Kidney capillary endothelial cell (primary cell): ENCODE measurements around the gene MT1HL1.
"Not testable (repeated sequence)": the region's sequence is repeated elsewhere in the genome, so short reads cannot be mapped to it uniquely, and the experiment has no call there.

ENCODE experiments used
- DNase-seq: peaks from one replicate; pipeline ENCODE4 v3.0.0-alpha.2; 2018; ENCODE audit warnings: low spot score

The MT1HL1 gene

DNA sequence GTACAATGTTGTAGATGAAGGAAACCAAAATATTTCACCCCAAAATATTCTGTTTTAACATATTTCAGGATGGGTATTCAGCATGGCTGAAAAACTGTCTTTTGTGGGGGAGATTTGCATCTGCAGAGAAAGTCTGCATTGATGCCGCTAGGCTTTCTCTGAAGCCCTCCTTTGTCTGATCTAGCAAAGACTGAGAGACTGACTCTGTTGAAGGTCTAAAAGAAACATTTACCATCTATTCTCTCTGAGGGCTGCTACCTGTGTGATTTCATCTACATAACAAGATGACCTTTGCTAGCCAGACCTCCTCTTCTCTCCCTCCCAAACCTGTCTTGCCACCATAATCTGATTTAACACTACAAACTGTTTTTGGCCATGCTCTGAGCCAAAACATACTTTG is 12.4 kb upstream of the MT1HL1 start:
- DNase-seq, result no peak

- DNase-seq, result no peak
Measured at GRCh38 chr1:237013608-237014007, 9.4 kb upstream of the MT1HL1 start.

- no peak for DNase-seq
Measured at GRCh38 chr1:237012788-237013383, 8.6 kb upstream of the MT1HL1 start.

- DNase-seq, result no peak
Measured at GRCh38 chr1:237012361-237012760, 8.1 kb upstream of the MT1HL1 start.

- DNase-seq, result no peak
Measured at GRCh38 chr1:237011432-237011831, 7.2 kb upstream of the MT1HL1 start.

- DNase-seq, result no peak
Measured at GRCh38 chr1:237009611-237010010, 5.4 kb upstream of the MT1HL1 start.

DNA sequence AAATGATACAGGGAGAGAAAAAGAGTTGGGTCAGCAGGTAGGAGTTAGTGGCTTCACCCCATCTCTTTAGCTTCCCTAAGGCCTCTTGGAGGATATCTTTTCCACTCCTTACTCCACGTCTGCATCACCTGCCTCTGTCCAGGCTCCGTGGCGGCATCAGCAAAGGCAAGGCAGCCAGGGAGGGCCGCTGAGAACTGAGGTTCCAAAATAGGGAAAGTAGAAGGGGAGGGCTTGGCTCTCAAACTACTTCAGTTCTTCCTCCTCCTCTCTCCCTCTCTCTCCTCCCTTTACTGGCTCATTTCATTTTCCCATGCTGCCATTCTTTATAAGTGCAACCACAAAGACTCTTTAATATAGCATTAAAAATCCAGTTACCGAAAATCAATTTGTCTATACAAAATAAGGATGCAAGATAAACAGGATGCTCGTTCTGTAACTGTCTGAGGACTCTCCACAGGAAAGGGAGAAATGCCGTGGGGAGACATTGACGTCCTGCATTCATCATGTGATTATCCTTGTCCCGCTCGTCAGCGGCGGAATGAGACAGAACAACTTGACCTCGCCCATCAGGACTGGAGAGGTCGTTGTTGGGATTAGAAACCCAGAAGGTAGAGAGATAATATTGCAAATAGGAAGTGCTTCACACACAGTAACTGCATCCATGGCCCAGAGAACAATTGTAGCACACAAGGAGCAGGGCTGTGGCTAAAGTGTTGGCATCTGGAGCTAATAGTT is 3.1 kb upstream of the MT1HL1 start:
- no peak for DNase-seq

GRCh38 chr1:237005674-237006073 is 1.4 kb upstream of the MT1HL1 start:
- no peak for DNase-seq

- DNase-seq, result no peak
Measured at GRCh38 chr1:237003516-237003915, 725 bp downstream of the MT1HL1 start.

GRCh38 chr1:237000191-237000590 is 4.0 kb downstream of the MT1HL1 start:
- DNase-seq, result no peak

GRCh38 chr1:236998546-236998945 is 5.7 kb downstream of the MT1HL1 start:
- DNase-seq, result no peak

DNA sequence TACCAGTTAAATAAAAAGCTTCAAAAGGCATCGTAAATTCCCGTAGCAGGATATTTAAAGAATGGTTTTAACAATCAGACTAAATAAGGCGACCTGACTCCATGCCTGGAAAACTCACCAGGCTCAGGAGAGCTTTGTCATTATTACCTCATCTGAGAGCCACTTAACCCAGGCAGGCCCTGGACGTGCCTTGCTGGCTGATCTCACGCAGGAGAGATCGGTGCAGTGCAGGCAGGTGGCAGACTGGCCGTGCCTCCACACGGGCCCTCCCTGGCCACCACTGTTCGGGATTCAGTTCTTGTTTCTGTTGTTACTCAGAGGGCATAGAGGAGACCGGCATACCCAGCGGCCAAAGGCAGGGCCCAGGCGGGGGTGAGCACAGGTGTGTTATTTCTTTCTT is 6.4 kb downstream of the MT1HL1 start:
- DNase-seq, result no peak

DNA sequence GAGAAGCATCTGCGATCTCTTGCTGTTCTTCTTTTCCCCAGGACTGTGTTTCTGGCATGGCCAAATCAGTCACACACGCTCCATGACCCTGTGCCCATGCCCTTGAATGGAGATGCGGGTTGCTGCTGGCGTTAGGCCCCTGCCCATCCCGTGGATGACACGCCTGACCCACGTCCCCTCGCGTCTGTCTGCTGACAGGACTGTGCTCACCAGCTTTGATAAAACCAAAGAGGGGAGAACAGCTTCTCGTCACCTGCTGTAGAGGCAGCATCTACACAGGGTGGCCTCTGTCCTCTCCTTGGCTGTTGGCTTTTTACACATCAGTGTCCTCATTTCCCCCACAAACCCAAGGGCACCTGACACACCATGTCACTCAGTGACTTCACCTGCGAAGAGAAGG is 6.9 kb downstream of the MT1HL1 start:
- no peak for DNase-seq

- no peak for DNase-seq
Measured at GRCh38 chr1:236994450-236994849, 9.8 kb downstream of the MT1HL1 start.

DNA sequence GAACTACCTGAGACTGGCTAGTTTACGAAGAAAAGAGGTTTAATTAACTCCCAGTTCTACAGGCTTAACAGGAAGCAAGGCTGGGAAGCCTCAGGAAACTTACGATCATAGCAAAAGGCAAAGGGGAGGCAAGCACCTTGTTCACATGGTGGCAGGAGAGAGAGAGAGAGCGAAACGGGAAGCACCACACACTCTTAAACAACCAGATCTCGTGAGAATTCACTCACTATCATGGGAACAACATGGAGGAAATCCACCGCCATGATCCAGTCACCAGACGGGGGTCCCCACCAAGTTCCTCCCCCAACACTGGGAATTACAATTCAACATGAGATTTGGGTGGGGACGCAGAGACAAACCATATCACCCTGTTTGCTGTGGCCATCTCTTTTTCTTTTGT is 11.8 kb downstream of the MT1HL1 start:
- DNase-seq, result no peak

DNA sequence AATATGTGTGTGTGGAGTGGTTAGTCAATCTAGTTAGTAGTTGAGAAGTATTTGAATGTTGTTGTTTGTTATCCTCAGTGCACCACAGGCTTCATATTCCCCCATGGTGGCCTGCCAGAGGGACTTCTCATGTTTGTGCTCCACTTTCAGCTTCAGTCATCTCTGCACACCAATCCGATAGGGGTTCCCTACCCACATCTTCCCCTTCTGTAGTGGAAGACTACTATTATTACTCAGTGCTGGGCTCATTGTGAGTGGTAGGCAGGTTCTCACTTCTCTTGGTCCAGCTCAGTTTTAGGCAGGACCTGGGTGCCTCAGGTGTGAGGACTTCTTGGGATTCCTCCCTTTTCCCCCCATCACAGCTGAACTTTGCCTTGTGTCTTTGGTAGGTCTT is 14.2 kb downstream of the MT1HL1 start:
- no peak for DNase-seq

DNA sequence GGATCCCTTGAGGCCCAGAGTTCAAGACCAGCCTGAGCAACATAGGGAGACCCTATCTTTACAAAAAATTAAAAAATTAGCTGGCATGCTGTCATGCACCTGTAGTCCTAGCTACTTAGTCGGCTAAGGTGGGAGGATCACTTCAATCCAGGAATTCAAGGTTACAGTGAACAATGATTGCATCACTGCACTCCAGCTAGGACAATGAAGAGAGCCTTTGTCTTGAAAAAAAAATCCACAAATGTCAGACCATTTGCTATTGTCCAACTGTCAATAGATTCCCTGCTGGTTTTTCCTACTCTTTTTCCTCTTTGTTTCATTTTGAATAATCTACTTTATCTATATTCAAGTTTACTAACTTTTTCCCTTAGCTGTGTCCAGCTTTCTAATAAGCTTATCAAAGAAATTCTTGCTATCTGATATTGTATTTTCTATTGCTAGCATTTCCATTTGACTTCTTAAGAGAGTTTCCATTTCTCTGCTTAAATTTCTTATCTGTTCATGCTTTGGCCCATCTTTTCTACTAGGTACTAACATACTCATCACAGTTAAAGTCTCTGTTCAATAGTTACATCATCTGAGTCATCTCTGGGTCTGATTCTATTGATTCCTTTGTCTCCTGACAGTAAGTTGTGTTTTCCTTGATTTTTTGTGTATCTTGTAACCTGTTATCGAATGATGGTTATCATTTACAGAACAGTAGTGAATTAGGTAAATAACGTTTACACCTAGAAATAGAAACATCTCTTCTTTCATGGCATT is 14.8 kb downstream of the MT1HL1 start:
- DNase-seq, result no peak

GRCh38 chr1:236983818-236984217 is 20.4 kb downstream of the MT1HL1 start:
- DNase-seq, result no peak

- no peak for DNase-seq
Measured at GRCh38 chr1:236982380-236982779, 21.9 kb downstream of the MT1HL1 start.

- not testable (repeated sequence) for DNase-seq
Measured at GRCh38 chr1:236981431-236981830, 22.8 kb downstream of the MT1HL1 start.

- no peak for DNase-seq
Measured at GRCh38 chr1:236980673-236981072, 23.6 kb downstream of the MT1HL1 start.

DNA sequence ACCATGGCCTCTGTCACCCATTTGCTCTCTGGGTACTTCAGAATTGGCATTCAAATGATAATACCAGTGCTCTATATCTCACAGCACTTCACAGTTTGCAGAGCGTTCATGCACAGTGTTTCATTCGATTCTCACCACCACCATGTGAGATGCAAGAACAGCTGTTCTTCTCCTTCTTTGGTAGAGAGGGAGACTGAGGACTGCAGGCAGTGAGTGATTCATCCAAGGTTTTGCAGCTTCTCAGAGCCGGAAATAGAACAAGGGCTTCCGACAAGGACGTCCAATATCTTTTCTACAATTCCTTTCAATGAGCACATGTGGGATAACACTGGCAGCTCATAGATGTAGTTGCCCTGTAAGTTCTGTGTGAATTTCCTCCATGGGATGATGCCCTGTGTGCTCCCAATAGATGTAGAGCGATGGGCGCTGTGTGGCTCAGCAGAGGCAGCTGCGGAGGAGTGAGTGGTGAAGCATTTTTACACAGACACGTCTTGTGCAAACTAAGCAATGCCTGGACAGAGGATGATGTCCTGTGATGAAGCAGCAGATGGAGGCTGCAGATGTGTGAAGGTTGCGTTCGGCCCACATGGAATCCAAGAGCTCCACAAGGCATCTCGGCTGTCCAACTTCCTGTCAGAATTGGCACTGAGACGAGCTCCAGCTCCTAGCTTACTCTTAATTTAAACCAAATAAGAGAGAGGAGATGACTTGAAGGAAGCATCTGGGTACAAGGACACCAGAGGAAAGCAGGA is 24.9 kb downstream of the MT1HL1 start:
- DNase-seq, result no peak

DNA sequence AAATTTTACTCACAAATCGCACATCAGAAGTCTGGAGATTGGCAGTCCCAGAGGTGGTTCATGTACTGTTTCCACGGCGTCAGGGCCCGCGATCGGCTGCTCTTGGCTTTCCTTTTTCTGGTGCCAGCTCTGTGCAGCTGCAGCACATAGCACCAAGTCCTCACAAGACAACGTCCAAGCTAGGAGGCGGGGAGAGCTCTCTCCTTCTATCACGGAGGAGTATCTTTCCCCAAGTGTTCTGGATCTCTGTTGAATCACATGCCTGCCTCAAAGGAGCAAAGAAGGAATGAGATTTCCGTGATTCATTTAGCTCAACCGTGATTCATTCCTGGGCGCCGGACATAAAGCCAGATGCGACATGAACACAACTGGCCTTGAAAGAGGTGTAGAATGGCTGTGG is 25.5 kb downstream of the MT1HL1 start:
- no peak for DNase-seq
